Neuronal stem cell (in vitro differentiated cells): Measurements from ENCODE around the gene ZG16.
"Not testable (repeated sequence)": the region's sequence is repeated elsewhere in the genome, so short reads cannot be mapped to it uniquely, and the experiment has no call there.

Experiments
- DNase-seq: peaks from one replicate; pipeline ENCODE4 v3.0.0-alpha.2; 2013; ENCODE audit warnings: low spot score
- H2AFZ ChIP-seq: one replicate; pipeline ENCODE4 v1.6.1; 2013; ENCODE audit warnings: mild to moderate bottlenecking, low read length, inconsistent platforms
- H2AK5ac ChIP-seq: 2 replicates; pipeline ENCODE4 v1.6.1; 2013; ENCODE audit warnings: low read depth, mild to moderate bottlenecking, inconsistent platforms, low read length, moderate library complexity, mixed read lengths
- H2BK120ac ChIP-seq: 2 replicates; pipeline ENCODE4 v1.6.1; 2013; ENCODE audit warnings: low read depth, mild to moderate bottlenecking, inconsistent platforms, low read length, moderate library complexity, mixed read lengths
- H2BK12ac ChIP-seq: one replicate; pipeline ENCODE4 v1.6.1; 2013; ENCODE audit warnings: low read length, inconsistent platforms
- H2BK15ac ChIP-seq: 2 replicates; pipeline ENCODE4 v1.6.1; 2013; ENCODE audit warnings: mild to moderate bottlenecking, low read length, inconsistent platforms, mixed read lengths
- H2BK5ac ChIP-seq: one replicate; pipeline ENCODE4 v1.6.1; 2013; ENCODE audit warnings: inconsistent platforms, mild to moderate bottlenecking, low read length, moderate library complexity
- H3K14ac ChIP-seq: one replicate; pipeline ENCODE4 v1.6.1; 2013; ENCODE audit warnings: low read length, inconsistent platforms
- H3K18ac ChIP-seq: 2 replicates; pipeline ENCODE4 v1.6.1; 2013; ENCODE audit warnings: low read length, inconsistent platforms
- H3K23ac ChIP-seq: 2 replicates; pipeline ENCODE4 v1.6.1; 2013; ENCODE audit warnings: low read depth, mild to moderate bottlenecking, mixed read lengths, low read length, inconsistent platforms; ENCODE audit not compliant: poor library complexity
- H3K27ac ChIP-seq: replicated peaks from 3 replicates; pipeline ENCODE4 v1.5.1; 2013; ENCODE audit warnings: low read length, inconsistent platforms
- H3K27me3 ChIP-seq, 3 experiments: 2 replicates each; pipeline ENCODE4 v1.6.1; 2013; ENCODE audit warnings: low read length in 3 of 3, mild to moderate bottlenecking in 2 of 3, inconsistent platforms in 1 of 3, low read depth in 1 of 3, mixed read lengths in 1 of 3, moderate library complexity in 1 of 3; ENCODE audit not compliant: control insufficient read depth in 3 of 3, insufficient read depth in 3 of 3
- H3K36me3 ChIP-seq, 2 donors: replicated peaks in 1 of 2; 2 replicates each; pipeline ENCODE4 v1.6.1; 2013; ENCODE audit warnings: low read length in 2 of 2; ENCODE audit not compliant: control insufficient read depth in 2 of 2, insufficient read depth in 2 of 2
- H3K4ac ChIP-seq: 2 replicates; pipeline ENCODE4 v1.6.1; 2013; ENCODE audit warnings: inconsistent platforms, mild to moderate bottlenecking, low read length, moderate library complexity
- H3K4me1 ChIP-seq, 2 donors: 1 replicate in 1 of 2; 2 replicates in 1 of 2; pipeline ENCODE4 v1.6.1; 2013; ENCODE audit warnings: low read length in 2 of 2, low read depth in 1 of 2; ENCODE audit not compliant: control insufficient read depth in 2 of 2, insufficient read depth in 1 of 2
- H3K4me2 ChIP-seq: one replicate; pipeline ENCODE4 v1.6.1; 2013; ENCODE audit warnings: mild to moderate bottlenecking, low read length, inconsistent platforms; ENCODE audit not compliant: insufficient read depth, poor library complexity, severe bottlenecking
- H3K4me3 ChIP-seq, 2 donors: 2 replicates each; pipeline ENCODE4 v1.5.1; 2013; ENCODE audit warnings: low read length in 2 of 2, mild to moderate bottlenecking in 2 of 2, inconsistent platforms in 1 of 2, moderate library complexity in 1 of 2
- H3K79me1 ChIP-seq: one replicate; pipeline ENCODE4 v1.6.1; 2013; ENCODE audit warnings: low read depth, mild to moderate bottlenecking, inconsistent platforms, low read length, moderate library complexity
- H3K9ac ChIP-seq: one replicate; pipeline ENCODE4 v1.6.1; 2013; ENCODE audit warnings: mild to moderate bottlenecking, low read depth, low read length, inconsistent platforms; ENCODE audit not compliant: poor library complexity
- H3K9me3 ChIP-seq, 2 donors: replicated peaks in 1 of 2; 2 replicates each; pipeline versions ENCODE3 to v1.6.1; 2013; ENCODE audit warnings: low read length in 2 of 2, mild to moderate bottlenecking in 2 of 2, inconsistent platforms in 1 of 2, low read depth in 1 of 2, mixed read lengths in 1 of 2, moderate library complexity in 1 of 2; ENCODE audit not compliant: control insufficient read depth in 2 of 2, insufficient read depth in 1 of 2
- H4K8ac ChIP-seq: one replicate; pipeline ENCODE4 v1.6.1; 2013; ENCODE audit warnings: low read depth, mild to moderate bottlenecking, inconsistent platforms, low read length, moderate library complexity
- H4K91ac ChIP-seq: one replicate; pipeline ENCODE4 v1.6.1; 2013; ENCODE audit warnings: low read length, low read depth, mild to moderate bottlenecking, inconsistent platforms; ENCODE audit not compliant: poor library complexity
- WGBS, 2 donors: extraction: QIAGEN DNeasy Blood & Tissue Kit; methylation state at CpG; one replicate each; pipeline ENCODE4 v1.1.7; 2013; ENCODE audit warnings: missing lambda C conversion rate in 2 of 2, mixed read lengths in 1 of 2; ENCODE audit not compliant: insufficient read length in 2 of 2, insufficient replicate concordance in 1 of 2; ENCODE audit errors: extremely low coverage in 2 of 2; 5-methylcytosine and 5-hydroxymethylcytosine counted together

The ZG16 gene

GRCh38 chr16:29790949-29791844 lies 13.1 kb downstream of the ZG16 start:
- WGBS, 2 donors, result no CpG with 5 or more reads among the region's 31 CpGs
- Histone ChIP-seq H3K23ac (peak overlapping the region; percentile 92), H3K4ac (no peak overlapping the region), H3K4me3 (peak overlapping the region; percentile 75 to 85), H2AFZ (peak overlapping the region; percentile 90), H3K27ac (peak overlapping the region; percentile 69), H2BK5ac (peak overlapping the region; percentile 98), H4K8ac (no peak overlapping the region), H3K27me3 (no peaks in the 10 kb centered on the region), H2BK120ac (peak overlapping the region; percentile 87), H2AK5ac (peak overlapping the region; percentile 93), H3K36me3 (peaks cover 7 to 46% of the 10 kb centered on the region in 2 donors), H2BK15ac (peak overlapping the region; percentile 59), H3K18ac (peak overlapping the region; percentile 95), H3K9me3 (no peaks in the 10 kb centered on the region), H2BK12ac (peak overlapping the region; percentile 81), H3K14ac (peak overlapping the region; percentile 87), H3K4me2 (peak overlapping the region; percentile 65), H3K4me1 (peaks cover 7 to 11% of the 10 kb centered on the region in 2 donors), H3K9ac (peak overlapping the region; percentile 99), H4K91ac (no peak overlapping the region), H3K79me1 (peaks cover 4% of the 10 kb centered on the region)
- DNase-seq, result no peak

GRCh38 chr16:29791845-29792807 lies 14.1 kb downstream of the ZG16 start:
- Histone ChIP-seq H3K14ac (no peak overlapping the region), H4K8ac (no peak overlapping the region), H4K91ac (no peak overlapping the region), H2AFZ (no peak overlapping the region), H2AK5ac (no peak overlapping the region), H3K4me1 (peaks cover 7 to 11% of the 10 kb centered on the region in 2 donors), H3K79me1 (peaks cover 9% of the 10 kb centered on the region), H3K23ac (no peak overlapping the region), H3K4me3 (peak overlapping the region; percentile 75 to 85), H3K9me3 (no peaks in the 10 kb centered on the region), H2BK15ac (no peak overlapping the region), H2BK120ac (no peak overlapping the region), H3K27ac (no peak overlapping the region), H2BK5ac (no peak overlapping the region), H3K9ac (peak overlapping the region; percentile 75), H3K36me3 (peaks cover 13 to 56% of the 10 kb centered on the region in 2 donors), H2BK12ac (no peak overlapping the region), H3K27me3 (no peaks in the 10 kb centered on the region), H3K4me2 (peak overlapping the region; percentile 65), H3K4ac (no peak overlapping the region), H3K18ac (no peak overlapping the region)
- no CpG with 5 or more reads among the region's 9 CpGs for WGBS, 2 donors
- DNase-seq, result no peak

GRCh38 chr16:29793153-29793552 lies 15.1 kb downstream of the ZG16 start:
- not testable (repeated sequence) for H3K18ac ChIP-seq, H2BK15ac ChIP-seq, H3K4ac ChIP-seq, H2AFZ ChIP-seq, H3K9ac ChIP-seq, H2BK12ac ChIP-seq, H3K23ac ChIP-seq, H3K27ac ChIP-seq, H2BK120ac ChIP-seq, H3K4me2 ChIP-seq, H3K4me3 ChIP-seq, H3K14ac ChIP-seq, H3K27me3 ChIP-seq, H2AK5ac ChIP-seq, H4K8ac ChIP-seq, H3K9me3 ChIP-seq, H3K79me1 ChIP-seq, H2BK5ac ChIP-seq, DNase-seq, H4K91ac ChIP-seq
- H3K4me1 ChIP-seq, result peaks cover 7 to 11% of the 10 kb centered on the region in 2 donors
- no CpG with 5 or more reads among the region's 18 CpGs for WGBS, 2 donors
- peaks cover 23 to 66% of the 10 kb centered on the region in 2 donors for H3K36me3 ChIP-seq
